ENCODE results near the gene SLC3A2. TPM values are rescaled to one million over a fixed set of nuclear protein-coding genes. Genes with fewer than 3 reads are reported as not detected.

SLC3A2 gene
- total and polyA plus RNA-seq, 2 of the 13 experiments (the other 11 are each of a cell fraction or from before 2014, with no cell fraction given), result 213 to 226 TPM

- TF ChIP-seq ZNF646 (CRISPR knock-in tag; IDR thresholded peaks at IDR 0.05), result 0 out of 2 replicates have a peak, but pooled peaks have one; percentile 52
- peak; percentile 48; the same call in 1 of the 2 replicates for TF ChIP-seq ARID4A (CRISPR knock-in tag; IDR thresholded peaks at IDR 0.05; ENCODE audit: borderline replicate concordance)
- TF ChIP-seq ZNF75D (CRISPR knock-in tag; IDR thresholded peaks at IDR 0.05; ENCODE audit: borderline replicate concordance), result no peak
- TF ChIP-seq ZNF292 (CRISPR knock-in tag; IDR thresholded peaks at IDR 0.05; ENCODE audit: borderline replicate concordance, low read depth), result no peak
- TF ChIP-seq MLXIP (CRISPR knock-in tag; IDR thresholded peaks at IDR 0.05; ENCODE audit: borderline replicate concordance), result peak; percentile 89; the same call in 1 of the 2 replicates
- TF ChIP-seq TFE3 (CRISPR knock-in tag; IDR thresholded peaks at IDR 0.05), result peak; percentile 86; the same call in 1 of the 2 replicates
- no peak for TF ChIP-seq TBX3 (IDR thresholded peaks at IDR 0.05; ENCODE audit: borderline replicate concordance)
- peak; percentile 72; the same call in 1 of the 2 replicates for TF ChIP-seq ZNF510 (CRISPR knock-in tag; IDR thresholded peaks at IDR 0.05; ENCODE audit: low read depth)
- peak in 1 of 2 experiments; percentile 86; a peak in 2 of 4 replicates for TF ChIP-seq NR2F1 (CRISPR knock-in tag; IDR thresholded peaks at IDR 0.05)
- TF ChIP-seq KDM2A (CRISPR knock-in tag; IDR thresholded peaks at IDR 0.05; ENCODE audit: borderline replicate concordance, low read depth), result peak; percentile 6; the same call in 1 of the 2 replicates
- TF ChIP-seq RNF2 (conservative IDR thresholded peaks at IDR 0.05; ENCODE audit: low read depth), result no peak
Measured at GRCh38 chr11:62841361-62842170, 39.1 kb upstream of the SLC3A2 start (continued).
